Transverse colon (tissue), 4 donors: Measurements from ENCODE around the gene OR2V2.

Experiments
- CTCF ChIP-seq, 5 experiments: fragments of 200-600 bp in 3 of 5; fragments of 450-650 bp in 2 of 5; sonication (generic) in 3 of 5; IDR thresholded peaks; 1 replicate in 2 of 5; 2 replicates in 3 of 5; pipeline ENCODE4 v1.5.1; 2016 to 2017; ENCODE audit warnings: antibody characterized with exemption in 5 of 5, inconsistent platforms in 3 of 5, mild to moderate bottlenecking in 2 of 5, moderate library complexity in 1 of 5
- POLR2AphosphoS5 ChIP-seq, 3 donors: sonication (generic); formaldehyde crosslinking; IDR thresholded peaks; one replicate each; pipeline ENCODE4 v1.6.1; 2016; ENCODE audit warnings: antibody characterized with exemption in 3 of 3

GRCh38 chr5:181163487-181164075, 16.2 kb downstream of the OR2V2 start:
- TF ChIP-seq CTCF (IDR thresholded peaks at IDR 0.05): no peak
- no peak for TF ChIP-seq POLR2AphosphoS5 (IDR thresholded peaks at IDR 0.05)
